GM19025 (cell line): ENCODE data around the gene GNPNAT1.
"Not testable (repeated sequence)": the region's sequence is repeated elsewhere in the genome, so short reads cannot be mapped to it uniquely, and the experiment has no call there.

Source experiments
- ATAC-seq: cut with Tn5 transposase; IDR thresholded peaks from one replicate; pipeline ENCODE4 v1.9.1; 2021; ENCODE audit warnings: mild to moderate bottlenecking, low read depth, moderate library complexity; ENCODE audit not compliant: unreplicated experiment

The GNPNAT1 gene

DNA sequence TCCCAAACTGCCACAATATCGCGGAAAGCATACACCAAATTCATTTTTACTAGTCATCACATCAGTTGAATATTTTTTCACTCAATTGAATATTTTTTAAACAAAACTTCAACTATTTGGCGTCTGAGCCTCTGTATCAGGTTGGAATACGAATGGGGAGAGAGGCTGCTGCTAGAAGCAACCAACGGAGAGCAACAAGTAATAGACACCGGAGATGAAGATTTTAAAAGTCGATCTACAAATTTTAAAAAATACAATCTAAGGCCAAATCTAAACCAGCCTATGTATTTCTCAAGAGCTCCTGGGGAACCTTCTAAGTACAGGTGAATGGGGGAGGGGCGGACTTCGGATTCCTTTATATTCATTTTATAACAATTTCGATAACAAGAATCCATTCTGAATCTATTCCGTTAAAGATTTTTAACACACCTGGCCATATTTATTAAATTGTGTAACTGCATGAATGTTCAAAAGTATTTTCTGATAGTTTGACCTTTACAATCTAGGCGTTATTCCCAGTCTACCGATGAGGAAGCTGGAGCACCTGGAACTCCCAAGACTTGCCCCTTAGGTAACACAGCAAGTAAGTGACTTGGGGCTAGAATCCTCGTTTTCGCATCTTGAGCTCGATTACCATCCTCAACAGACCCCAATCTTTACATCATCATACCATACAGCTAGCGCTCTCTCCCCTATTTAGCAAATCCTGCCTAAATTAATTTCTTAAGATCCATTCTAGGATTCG is 1.2 kb downstream of the GNPNAT1 start:
- no peak for ATAC-seq

DNA sequence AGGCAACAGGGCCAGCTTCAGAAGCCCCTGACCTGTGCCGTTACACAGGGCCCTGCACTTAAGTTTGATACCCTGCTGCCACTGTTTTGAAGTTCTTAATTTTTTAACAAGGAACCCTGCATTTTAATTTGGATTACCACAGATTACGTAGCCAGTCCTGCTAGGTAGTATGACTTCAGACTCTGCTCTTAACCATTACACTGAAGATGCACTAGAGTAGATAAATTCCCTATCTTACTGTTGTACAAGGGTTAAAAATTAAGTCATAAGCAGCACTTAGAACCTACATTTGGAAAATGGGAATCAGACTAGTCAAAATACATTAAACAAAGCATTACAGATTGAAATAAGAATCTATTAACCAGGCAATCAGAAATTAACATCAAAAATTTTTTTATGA is 2.3 kb downstream of the GNPNAT1 start:
- ATAC-seq: no peak

DNA sequence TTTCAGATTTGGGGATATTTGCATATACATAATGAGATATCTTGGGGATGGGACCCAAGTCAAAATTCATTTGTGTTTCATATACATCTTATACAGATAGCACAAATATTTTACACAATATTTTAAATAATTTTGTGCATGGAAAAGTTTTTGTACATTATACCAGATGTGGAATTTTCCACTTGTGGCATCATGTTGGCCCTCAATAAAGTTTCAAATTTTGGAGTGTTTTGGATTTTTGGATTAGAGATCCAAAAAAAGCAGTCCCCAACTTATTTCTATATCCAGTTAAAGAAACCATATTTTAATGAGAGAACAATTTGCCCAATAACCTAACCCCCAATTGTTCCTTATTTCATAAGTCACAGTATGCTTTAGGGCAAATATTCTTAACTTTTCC is 4.5 kb downstream of the GNPNAT1 start:
- no peak for ATAC-seq

DNA sequence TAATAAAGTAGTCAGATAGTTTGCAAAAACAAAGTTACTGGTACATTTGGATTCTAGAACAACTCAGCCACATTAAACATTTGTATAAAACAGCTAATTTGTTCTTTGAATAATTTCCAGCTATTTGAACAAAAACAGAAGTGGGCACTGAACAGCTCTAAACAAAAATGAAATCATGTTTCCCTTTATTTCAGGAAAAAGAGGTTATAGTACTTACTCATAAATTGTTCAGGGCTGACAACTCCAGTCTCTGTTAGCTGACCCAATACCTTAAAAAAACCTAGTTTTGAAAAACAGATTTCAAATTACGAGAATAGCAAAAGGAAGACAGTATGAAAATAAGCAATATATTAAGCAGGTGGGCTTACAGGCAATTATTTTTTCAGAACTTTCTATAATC is 8.2 kb downstream of the GNPNAT1 start:
- ATAC-seq: no peak

DNA sequence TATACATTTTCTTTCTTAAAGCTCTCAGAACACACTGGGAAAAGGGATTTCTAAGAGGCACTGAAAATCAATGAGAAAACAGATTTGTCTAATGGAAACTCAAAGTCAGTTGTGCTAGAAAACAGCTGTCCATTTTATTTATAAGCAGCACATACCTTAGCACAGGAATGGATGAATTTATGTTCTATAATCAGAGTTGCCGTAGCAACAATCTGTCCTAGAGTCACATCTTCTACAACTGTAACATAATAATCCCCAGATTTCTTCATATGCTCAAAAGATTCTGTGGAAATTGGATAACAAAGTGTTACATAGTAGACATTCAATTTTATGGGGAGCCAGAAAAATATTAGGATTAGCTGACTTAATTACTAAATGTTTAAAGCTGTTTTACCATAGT is 9.8 kb downstream of the GNPNAT1 start:
- no peak for ATAC-seq

DNA sequence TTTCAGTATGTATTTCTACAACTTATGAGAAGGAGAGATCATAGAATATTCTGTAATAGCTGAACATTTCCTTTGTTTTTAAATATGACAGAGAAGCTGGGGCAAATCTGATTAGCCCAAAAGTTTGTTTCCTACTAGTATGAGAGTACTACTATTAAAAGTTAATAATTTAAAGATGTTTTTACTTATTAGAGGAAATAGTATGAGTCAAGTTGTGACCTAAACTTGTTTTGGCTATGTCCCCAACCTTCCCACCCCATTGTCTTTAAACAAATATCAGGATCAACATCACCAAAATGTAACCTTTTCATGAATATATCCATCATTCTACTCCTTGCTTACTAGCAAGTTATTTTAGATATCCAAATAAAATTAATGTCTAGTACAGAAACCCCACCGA is 10.5 kb downstream of the GNPNAT1 start:
- ATAC-seq: no peak

DNA sequence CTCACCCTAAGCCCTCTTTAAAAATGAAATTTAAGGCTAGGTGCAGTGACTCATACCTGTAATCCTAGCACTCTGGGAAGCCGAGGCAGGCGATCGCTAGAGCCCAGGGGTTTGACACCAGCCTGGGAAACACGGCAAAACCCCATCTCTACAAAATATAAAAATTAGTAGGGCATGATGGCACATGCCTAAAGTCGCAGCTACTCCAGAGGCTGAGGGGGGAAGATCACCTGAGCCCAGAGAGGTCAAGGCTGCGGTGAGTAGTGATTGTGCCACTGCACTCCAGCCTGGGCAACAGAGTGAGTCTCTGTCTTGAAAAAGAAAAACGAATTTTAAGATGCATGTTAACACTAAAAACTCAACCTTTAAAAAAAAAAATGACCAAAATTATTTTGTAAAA is 12.7 kb downstream of the GNPNAT1 start:
- no peak for ATAC-seq

DNA sequence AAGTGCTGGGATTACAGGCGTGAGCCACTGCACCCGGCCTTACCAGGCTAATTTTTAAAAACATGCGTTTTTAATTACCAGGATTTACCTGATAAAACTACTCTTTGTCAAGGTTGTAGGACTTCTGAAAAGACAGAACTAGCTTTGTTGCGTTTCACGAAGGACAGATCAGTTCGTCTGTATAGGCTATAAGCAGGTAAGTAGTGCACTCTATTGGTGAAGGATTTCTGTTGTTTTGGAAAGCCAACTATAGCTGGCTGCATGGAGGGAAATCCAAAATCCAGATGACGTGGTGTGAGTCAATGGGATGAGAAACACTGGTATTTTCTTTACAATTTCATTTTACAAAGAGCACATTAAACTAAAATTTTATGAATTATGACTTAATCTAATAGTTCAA is 14.6 kb downstream of the GNPNAT1 start:
- no peak for ATAC-seq

DNA sequence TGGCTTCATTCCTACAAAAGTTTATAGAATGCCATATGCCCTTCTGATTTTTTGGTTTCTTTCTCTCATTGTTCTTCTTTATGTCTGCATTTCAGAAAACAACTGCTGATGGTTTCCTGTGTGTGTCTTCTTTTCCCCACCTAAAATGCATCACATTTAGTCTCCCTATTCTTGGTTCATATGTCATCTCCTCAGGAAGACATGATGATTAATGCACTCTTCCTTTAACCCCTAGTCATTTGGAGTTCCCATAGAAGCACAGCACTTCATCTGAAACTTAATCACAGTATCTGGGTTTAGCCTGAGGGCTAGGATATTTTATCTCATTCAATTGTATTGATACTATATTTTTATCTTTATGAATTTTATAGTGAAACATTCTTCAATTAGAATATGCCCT is 21.5 kb downstream of the GNPNAT1 start:
- ATAC-seq: no peak

DNA sequence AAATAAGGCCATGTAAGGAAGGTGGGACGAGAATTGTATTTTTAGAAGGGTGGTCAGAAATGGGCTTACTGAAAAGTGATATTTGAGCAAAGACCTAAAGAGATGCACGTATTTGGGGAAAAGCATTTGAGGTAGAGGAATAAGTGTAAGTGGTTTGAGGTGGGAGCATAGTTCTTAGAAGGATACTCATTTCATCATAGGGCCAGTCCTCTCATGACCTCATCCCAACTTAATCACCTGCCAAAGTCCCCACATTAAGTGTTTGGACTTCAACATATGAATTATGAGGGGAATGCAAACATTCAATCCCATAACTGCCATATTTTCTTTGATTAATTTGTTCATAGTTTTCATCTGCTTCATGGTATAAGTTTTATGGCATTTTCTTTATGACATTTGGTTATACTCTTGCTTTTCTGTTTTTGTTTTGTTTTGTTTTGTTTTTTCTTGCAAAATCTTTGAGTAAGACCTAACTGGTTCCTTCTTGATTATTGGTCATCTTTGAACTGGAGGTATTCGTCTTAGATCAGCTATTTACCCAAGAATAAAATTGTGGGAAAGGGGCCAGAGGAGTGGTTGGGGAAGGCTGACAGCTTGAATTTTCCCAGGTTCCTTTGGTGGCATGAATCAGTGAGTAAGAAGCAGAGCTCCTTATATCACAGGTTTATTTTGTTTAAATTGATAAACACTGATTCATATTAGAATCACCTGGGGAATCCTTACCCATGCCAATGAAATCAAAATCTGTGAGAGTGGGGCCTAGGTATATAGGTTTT is 24.2 kb downstream of the GNPNAT1 start:
- no peak for ATAC-seq

DNA sequence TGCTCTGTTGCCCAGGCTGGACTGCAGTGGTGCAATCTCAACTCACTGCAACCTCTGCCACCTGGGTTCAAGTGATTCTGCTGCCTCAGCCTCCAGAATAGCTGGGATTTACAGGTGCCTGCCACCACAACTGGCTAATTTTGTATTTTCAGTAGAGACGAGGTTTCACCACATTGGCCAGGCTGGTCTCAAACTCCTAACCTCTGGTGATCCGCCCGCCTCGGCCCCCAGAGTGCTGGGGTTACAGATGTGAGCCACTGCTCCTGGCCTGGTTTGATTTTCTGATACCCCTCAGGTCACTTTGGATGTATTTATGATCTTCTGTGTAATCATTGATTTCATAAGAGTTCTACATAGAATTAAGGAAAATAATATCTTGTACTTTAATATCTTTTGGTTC is 28.5 kb downstream of the GNPNAT1 start:
- not testable (repeated sequence) for ATAC-seq

DNA sequence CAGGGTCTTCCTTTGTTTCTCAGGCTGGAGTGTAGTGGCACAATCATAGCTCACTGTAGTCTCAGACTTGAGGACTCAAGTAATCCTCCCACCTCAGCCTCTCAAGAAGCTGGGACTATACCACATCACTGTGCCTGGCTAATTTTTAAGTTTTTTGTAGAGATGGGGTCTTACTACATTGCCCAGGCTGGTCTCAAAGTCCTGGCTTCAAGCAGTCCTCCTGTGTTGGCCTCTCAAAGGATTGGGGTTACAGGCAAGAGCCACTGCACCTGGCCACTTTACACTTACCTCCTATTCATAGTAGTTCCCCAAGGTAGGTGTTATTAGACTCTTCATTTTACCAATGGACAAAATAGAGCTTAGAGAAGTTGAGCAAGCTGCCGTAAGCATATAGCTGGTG is 32.3 kb downstream of the GNPNAT1 start:
- no peak for ATAC-seq

DNA sequence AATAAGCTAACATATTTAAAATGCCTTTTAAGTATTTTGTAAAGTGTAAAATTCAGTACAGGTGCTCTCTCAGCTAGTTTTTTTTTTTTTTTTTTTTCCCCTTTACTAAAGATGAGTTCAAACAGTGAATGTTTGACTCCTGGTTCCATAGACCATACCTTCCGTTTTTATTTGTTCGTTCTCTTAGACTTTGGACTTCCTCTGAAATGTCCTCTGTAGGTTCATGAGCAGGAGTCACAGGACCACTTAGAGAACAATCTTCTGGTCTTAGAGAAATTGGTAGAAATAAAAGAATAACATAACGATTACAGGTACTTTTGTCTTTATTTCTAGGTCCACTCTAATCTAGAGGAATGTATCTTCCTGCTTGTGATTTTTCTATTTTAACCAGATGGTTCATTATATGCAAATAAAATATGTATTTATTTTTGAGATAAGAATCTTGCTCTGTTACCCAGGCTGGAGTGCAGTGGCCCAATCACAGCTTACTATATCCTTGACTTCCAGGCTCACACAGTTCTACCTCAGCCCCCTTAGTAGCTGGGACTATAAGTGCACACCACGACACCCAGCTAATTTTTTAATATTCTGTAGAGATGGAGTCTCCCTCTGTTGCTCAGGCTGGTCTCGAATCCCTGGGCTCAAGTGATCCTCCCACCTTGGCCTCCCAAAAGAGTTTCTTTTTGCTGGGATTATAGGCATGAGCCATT is 35.6 kb downstream of the GNPNAT1 start:
- ATAC-seq: no peak

DNA sequence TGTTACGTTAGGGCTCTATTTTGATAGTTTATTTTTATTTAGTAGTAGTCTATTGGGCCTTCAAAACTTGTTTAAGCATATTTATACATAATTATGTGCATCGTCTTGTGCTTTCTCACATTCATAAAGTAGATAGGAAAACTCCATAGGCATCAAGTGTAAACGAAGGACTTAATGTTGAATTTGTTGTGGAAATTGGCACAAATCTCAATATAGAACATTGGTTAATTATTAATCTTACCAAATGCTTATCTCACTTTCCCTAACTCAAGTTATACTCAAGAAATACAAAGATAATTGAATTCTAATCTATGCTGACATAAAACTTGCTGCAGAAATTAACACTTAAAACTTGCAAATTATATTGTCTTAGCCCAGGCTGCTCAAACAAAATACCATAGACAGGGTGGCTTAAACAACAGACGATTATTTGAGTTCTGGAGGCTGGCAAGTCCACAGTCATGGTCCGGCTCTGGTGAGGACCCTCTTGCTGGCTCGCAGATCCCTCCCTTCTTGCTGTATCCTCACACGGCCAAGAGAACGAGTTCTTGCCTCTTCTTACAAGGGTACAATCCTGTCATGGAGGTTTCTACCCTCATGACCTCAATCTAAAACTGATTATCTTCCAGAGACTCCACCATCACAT is 42.6 kb downstream of the GNPNAT1 start:
- no peak for ATAC-seq

DNA sequence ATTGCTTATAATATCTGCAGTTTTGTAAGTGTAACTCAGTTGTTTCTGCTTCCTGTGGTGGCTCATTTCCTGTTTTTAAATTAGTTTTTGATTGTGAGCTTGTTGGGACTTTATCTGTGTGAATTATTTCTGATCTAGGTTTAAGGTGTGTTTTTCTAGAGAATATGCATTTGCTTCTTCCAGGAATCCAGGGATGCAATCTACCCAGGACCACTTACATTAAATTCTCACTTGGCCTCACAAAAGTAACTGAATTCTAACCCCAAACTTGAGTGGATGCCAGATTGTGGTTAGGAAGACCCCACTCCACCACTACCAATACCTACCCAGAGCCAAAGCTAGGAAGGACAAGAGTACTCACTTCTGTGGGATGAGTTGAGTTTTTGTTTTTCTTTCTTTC is 49.5 kb downstream of the GNPNAT1 start:
- ATAC-seq: peak; percentile 21

DNA sequence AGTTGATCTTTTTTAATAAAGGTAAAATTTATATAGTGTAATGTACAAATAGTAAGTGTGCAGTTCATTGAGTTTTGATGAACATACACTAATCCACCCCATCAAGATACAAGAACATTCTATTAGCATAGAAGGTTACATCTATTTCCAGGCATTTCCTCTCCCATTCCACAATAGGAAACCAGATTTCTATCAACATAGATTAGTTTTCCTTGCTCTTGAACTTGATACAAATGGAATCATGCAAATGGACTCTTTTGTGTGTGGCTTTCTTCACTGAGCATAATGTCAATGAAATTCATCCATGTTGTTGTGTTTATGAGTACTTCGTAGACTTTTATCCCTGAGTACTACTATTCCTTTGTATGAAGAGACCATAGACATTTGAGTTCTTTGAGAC is 50.7 kb downstream of the GNPNAT1 start:
- ATAC-seq: no peak

DNA sequence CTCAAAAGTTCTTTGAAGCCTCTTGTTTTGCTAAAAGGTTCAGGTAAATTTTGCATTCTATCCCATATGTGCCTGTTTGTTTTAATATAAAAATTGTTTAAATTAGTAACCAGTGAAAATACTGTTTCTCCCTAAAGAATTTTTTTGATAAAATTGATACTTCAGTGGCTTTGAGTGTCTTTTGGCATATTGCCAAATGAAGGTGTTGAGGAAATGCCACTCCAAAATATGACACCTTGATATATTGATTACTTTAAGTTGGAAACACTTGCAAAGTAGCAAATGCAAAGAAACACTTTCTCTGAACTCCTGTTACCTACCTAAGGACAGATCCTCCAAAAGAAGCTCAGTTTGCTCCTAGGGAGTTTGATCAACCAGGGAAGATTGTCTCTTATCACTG is 53.0 kb downstream of the GNPNAT1 start:
- no peak for ATAC-seq

DNA sequence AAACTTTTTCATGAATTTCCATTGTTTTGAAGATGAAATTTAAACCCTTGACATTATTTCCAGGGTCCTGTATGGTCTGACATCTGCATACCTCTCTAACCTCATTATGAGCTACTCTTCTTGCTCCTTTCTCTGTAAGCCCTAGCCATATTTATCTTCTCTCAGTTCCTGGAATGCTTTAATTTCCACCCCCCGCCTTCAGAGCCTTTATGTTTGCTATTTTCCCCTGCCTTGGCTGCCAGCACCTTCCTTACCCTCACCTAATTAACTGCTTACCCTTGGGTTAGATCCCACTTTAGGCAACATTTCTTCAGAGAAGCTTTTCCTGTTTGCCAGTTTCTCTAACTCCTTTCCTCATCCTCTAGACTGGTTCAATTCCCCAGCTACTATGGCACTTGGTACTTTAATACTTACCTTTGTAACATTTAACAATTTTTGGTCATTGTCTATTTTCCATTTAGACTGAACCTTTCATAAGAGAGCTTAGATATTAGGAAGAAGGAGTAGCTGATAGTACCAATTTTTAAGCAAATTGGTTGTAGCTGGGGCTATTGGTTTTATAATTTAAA is 55.4 kb downstream of the GNPNAT1 start:
- ATAC-seq: no peak

DNA sequence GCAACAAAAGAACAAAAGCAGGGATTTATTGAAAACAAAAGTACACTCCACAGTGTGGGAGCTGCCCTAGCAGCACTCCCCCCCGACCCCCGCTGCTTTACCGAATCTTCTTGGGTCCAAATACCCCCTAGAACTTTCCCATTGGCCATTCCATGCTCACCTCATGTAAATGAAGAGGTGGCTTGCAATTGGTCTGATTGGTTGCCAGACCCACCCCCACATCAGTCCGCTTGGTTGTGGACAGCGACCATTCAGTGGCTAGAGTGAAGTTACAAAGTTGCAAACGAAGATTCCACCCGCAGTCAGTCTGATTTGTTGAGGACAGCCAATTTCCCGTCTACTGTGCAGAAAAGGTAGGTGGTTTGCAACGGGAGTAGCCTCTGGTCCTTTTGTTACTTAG is 57.6 kb downstream of the GNPNAT1 start:
- ATAC-seq: no peak

DNA sequence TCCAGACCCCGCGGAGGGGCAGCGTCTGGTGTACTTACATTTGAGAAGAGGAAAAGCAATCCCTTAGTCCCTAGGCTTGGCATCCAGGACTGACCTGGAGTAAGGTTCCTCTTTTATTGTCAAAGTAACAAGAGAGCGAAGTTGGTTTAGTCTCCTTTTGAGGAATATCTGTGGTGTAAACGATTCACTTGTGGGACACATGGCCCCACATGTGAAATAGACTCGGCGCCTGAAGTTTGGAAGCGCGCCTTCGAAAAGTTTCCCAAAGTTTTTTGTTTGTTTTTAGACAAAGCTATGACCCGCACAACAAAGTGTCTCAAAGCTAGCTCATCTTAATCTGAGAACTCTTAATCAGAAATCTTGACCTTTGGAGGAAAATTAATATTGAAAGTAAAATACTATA is 60.7 kb downstream of the GNPNAT1 start:
- ATAC-seq: no peak
